SK-N-SH (cell line): Measurements from ENCODE around the gene KCNJ10.

Source experiments
- CHD2 ChIP-seq: fragments of 150-350 bp; IDR thresholded peaks from 2 replicates; pipeline ENCODE4 v1.6.1; 2018; ENCODE audit warnings: low read length; ENCODE audit not compliant: partially characterized antibody
- CTCF ChIP-seq: fragments of 200-600 bp; sonication (generic); IDR thresholded peaks from 2 replicates; pipeline ENCODE4 v1.6.1; 2017; ENCODE audit warnings: antibody characterized with exemption, mild to moderate bottlenecking, moderate library complexity
- GABPA ChIP-seq: IDR thresholded peaks from 2 replicates; pipeline ENCODE4 v1.4.0; 2012; ENCODE audit warnings: low read depth, mild to moderate bottlenecking
- MAX ChIP-seq: IDR thresholded peaks from 2 replicates; pipeline ENCODE4 v1.4.0; 2012; ENCODE audit warnings: low read depth
- MXI1 ChIP-seq: IDR thresholded peaks from 2 replicates; pipeline ENCODE4 v1.6.1; 2012; ENCODE audit warnings: mild to moderate bottlenecking, low read depth, low read length, improper control_type of control experiment
- NFIC ChIP-seq: IDR thresholded peaks from 2 replicates; pipeline ENCODE4 v1.4.0; 2012; ENCODE audit warnings: borderline replicate concordance
- POLR2AphosphoS5 ChIP-seq: IDR thresholded peaks from 2 replicates; pipeline ENCODE4 v1.6.1; 2012; ENCODE audit warnings: low read depth, low read length
- RFX5 ChIP-seq: IDR thresholded peaks from 2 replicates; pipeline ENCODE4 v1.6.1; 2012; ENCODE audit warnings: mild to moderate bottlenecking, improper control_type of control experiment, low read length
- SMC3 ChIP-seq: IDR thresholded peaks from 2 replicates; pipeline ENCODE4 v1.6.1; 2012; ENCODE audit warnings: low read depth, low read length, improper control_type of control experiment
- TAF1 ChIP-seq: IDR thresholded peaks from 2 replicates; pipeline ENCODE4 v1.6.1; 2012; ENCODE audit warnings: low read depth, mild to moderate bottlenecking, low read length, moderate library complexity, borderline replicate concordance

GRCh38 chr1:159958719-159959380 is 111.1 kb downstream of the KCNJ10 start:
- TF ChIP-seq SMC3 (no peak), CTCF (no peak), NFIC (no peak), RFX5 (no peak), MAX (no peak), POLR2AphosphoS5 (no peak), MXI1 (no peak), GABPA (no peak), CHD2 (no peak), TAF1 (no peak)
